PC-3 (cell line): ENCODE results near the gene CCNY. TPM values are rescaled to one million over a fixed set of nuclear protein-coding genes. Genes with fewer than 3 reads are reported as not detected.

Experiments
- ATAC-seq: fragments of 200-7000 bp; cut with Tn5 transposase; 2 replicates; pipeline ENCODE4 v1.9.1; 2020; ENCODE audit warnings: mild to moderate bottlenecking, moderate library complexity
- BruUV-seq: library from RNA; stranded (reverse); fragments of 400-500 nt; replicated peaks from 2 replicates; lab custom pipeline; 2021; lab: Mats Ljungman, UMichigan
- CTCF ChIA-PET: fragments of 300-600 bp; sonication (Branson Sonifier 250); formaldehyde crosslinking; loops from one replicate; lab custom pipeline; 2022; ENCODE audit warnings: antibody characterized with exemption; lab: Charles Lee
- POLR2A ChIA-PET: fragments of 300-600 bp; sonication (Branson Sonifier 250); formaldehyde crosslinking; loops from one replicate; lab custom pipeline; 2022; ENCODE audit warnings: antibody characterized with exemption; ENCODE audit not compliant: unreplicated experiment; lab: Charles Lee
- DNase-seq: peaks from one replicate; pipeline ENCODE4 v3.0.0-alpha.2; 2015
- H2AFZ ChIP-seq: fragments of 300-600 bp; sonication (generic); 2 replicates; pipeline ENCODE4 v1.6.0; 2016; ENCODE audit warnings: antibody characterized with exemption, low read length
- H3F3A ChIP-seq: fragments of 300-600 bp; sonication (generic); one replicate; pipeline ENCODE4 v1.6.0; 2017; ENCODE audit warnings: antibody characterized with exemption, low read length, control low read depth, mild to moderate bottlenecking; ENCODE audit not compliant: unreplicated experiment
- H3K27ac ChIP-seq: fragments of 300-600 bp; sonication (generic); 2 replicates; pipeline ENCODE4 v1.5.1; 2016; ENCODE audit warnings: mild to moderate bottlenecking, low read length
- H3K27me3 ChIP-seq: fragments of 300-600 bp; sonication (generic); 2 replicates; pipeline ENCODE4 v1.6.1; 2016; ENCODE audit warnings: low read length, mixed read lengths
- H3K36me3 ChIP-seq: fragments of 300-600 bp; sonication (generic); 2 replicates; pipeline ENCODE4 v1.6.1; 2016; ENCODE audit warnings: low read depth, mixed run types, low read length, mixed read lengths
- H3K4me1 ChIP-seq: fragments of 300-600 bp; sonication (generic); 2 replicates; pipeline ENCODE4 v1.5.1; 2016; ENCODE audit warnings: low read length; ENCODE audit not compliant: insufficient read depth
- H3K4me2 ChIP-seq: fragments of 300-600 bp; sonication (generic); 2 replicates; pipeline ENCODE4 v1.6.0; 2016; ENCODE audit warnings: low read length
- H3K4me3 ChIP-seq: fragments of 300-600 bp; sonication (generic); 2 replicates; pipeline ENCODE4 v1.5.1; 2016; ENCODE audit warnings: mild to moderate bottlenecking, low read length, mixed read lengths
- H3K79me2 ChIP-seq: fragments of 300-600 bp; sonication (generic); 2 replicates; pipeline ENCODE4 v1.6.1; 2017; ENCODE audit warnings: low read length, mixed read lengths
- H3K9ac ChIP-seq: fragments of 300-600 bp; sonication (generic); 2 replicates; pipeline ENCODE4 v1.6.0; 2016; ENCODE audit warnings: mild to moderate bottlenecking, low read length
- H3K9me2 ChIP-seq: fragments of 300-600 bp; sonication (generic); replicated peaks from 2 replicates; pipeline ENCODE4 v1.6.1; 2016; ENCODE audit warnings: mixed run types, low read length, mixed read lengths
- H3K9me3 ChIP-seq: fragments of 300-600 bp; sonication (generic); 2 replicates; pipeline ENCODE4 v1.6.1; 2016; ENCODE audit warnings: low read length, mixed read lengths
- H4K20me1 ChIP-seq: fragments of 300-600 bp; sonication (generic); 2 replicates; pipeline ENCODE4 v1.6.1; 2016; ENCODE audit warnings: low read length, mixed read lengths
- CTCF ChIP-seq: fragments of 300-600 bp; sonication (generic); conservative IDR thresholded peaks from 2 replicates; pipeline ENCODE4 v1.5.1; 2017; ENCODE audit warnings: antibody characterized with exemption, low read depth, mild to moderate bottlenecking, low read length
- EZH2 ChIP-seq: fragments of 300-600 bp; sonication (generic); IDR thresholded peaks from one replicate; pipeline ENCODE4 v1.6.1; 2017; ENCODE audit warnings: antibody characterized with exemption, mild to moderate bottlenecking, low read length; ENCODE audit not compliant: unreplicated experiment
- EZH2phosphoT487 ChIP-seq: fragments of 300-600 bp; sonication (generic); IDR thresholded peaks from 2 replicates; pipeline ENCODE4 v1.6.1; 2018; ENCODE audit warnings: mild to moderate bottlenecking, antibody characterized with exemption, low read length, borderline replicate concordance
- intact Hi-C: fragments of 100-400 bp; cut with micrococcal nuclease; formaldehyde crosslinking; loops from 2 replicates; pipeline ENCODE4 v1.9.0; 2023
- total RNA-seq: library from RNA; depleted of rRNA; stranded (reverse); fragments of >200 nt; gene quantifications from 2 replicates; pipeline ENCODE4 v1.2.3, GENCODE V29; 2014

Gene CCNY
- total RNA-seq, 1 experiment from 2014 or later: 146 TPM

- H3K9me2 ChIP-seq: no peaks in the 10 kb centered on the region
- intact Hi-C loops: no loop called here
- peaks cover 10% of the 10 kb centered on the region; the same call in 1 of the 2 replicates for H3K36me3 ChIP-seq
- no peaks in the 10 kb centered on the region; the same call in 1 of the 2 replicates for H4K20me1 ChIP-seq
- ChIA-PET CTCF (no interaction called here), POLR2A (no interaction called here)
- DNase-seq: no peak
- TF ChIP-seq EZH2phosphoT487 (no peak), EZH2 (no peak), CTCF (no peak)
- H3K9me3 ChIP-seq: no peaks in the 10 kb centered on the region
- H3K27me3 ChIP-seq: no peaks in the 10 kb centered on the region
- H3K4me1 ChIP-seq: peaks cover 6% of the 10 kb centered on the region
- H3K79me2 ChIP-seq: peaks cover 29% of the 10 kb centered on the region
- ATAC-seq: no peak
- no peak overlapping the region for H3K4me2 ChIP-seq
- no peak overlapping the region for H2AFZ ChIP-seq
- no peaks in the 10 kb centered on the region for H3F3A ChIP-seq
- H3K27ac ChIP-seq: no peak overlapping the region
- H3K9ac ChIP-seq: no peak overlapping the region
- no TSS peak for BruUV-seq
- no peak overlapping the region for H3K4me3 ChIP-seq
Observed at GRCh38 chr10:35511647-35512046, 175.3 kb downstream of the CCNY start.

DNA sequence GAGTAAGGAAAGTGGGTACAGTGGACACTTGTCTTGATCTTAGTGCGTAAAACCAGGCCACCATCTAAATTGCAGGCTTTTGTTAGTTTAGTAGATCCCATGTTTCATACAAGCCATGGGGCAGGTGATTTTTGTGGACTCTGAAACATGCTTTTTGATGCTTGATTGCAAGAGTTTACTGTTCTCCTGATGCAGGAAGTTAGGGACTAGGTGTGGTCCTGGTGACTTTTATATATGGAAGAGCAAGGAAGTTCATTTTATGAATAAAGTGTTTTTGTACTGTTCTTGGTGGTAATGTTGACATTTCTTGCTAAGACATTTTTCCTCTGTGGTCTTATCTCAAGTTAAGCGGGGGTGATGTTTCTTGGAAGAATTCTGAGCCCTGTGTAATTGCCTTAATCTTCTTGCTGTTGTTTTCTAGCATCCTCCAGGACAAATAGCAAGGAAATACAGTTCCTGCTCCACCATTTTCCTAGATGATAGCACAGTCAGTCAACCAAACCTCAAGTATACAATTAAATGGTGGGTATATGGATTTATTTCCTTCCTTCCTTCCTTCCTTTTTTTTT, 179.9 kb downstream of the CCNY start:
- Histone ChIP-seq H3K4me3 (no peak overlapping the region), H3K79me2 (peaks cover 23% of the 10 kb centered on the region; the same call in 1 of the 2 replicates), H3K9ac (no peak overlapping the region), H3K4me1 (peaks cover 6% of the 10 kb centered on the region), H3K27ac (no peak overlapping the region), H2AFZ (no peak overlapping the region), H3K9me2 (no peaks in the 10 kb centered on the region), H3F3A (no peaks in the 10 kb centered on the region), H3K27me3 (no peaks in the 10 kb centered on the region), H3K4me2 (no peak overlapping the region), H3K36me3 (peaks cover under 1% of the 10 kb centered on the region; the same call in 1 of the 2 replicates), H4K20me1 (no peaks in the 10 kb centered on the region), H3K9me3 (no peaks in the 10 kb centered on the region)
- BruUV-seq: no TSS peak
- DNase-seq (no peak), ATAC-seq (peak; percentile 58)
- TF ChIP-seq CTCF: no peak
- TF ChIP-seq EZH2: no peak
- no peak for TF ChIP-seq EZH2phosphoT487
- CTCF ChIA-PET: no interaction called here
- intact Hi-C loops: no loop called here
- POLR2A ChIA-PET: no interaction called here
